Pancreas (tissue), 10 donors: Measurements from ENCODE around the gene UBQLN1. TPM values are rescaled to one million over a fixed set of nuclear protein-coding genes. Genes with fewer than 3 reads are reported as not detected.

ENCODE experiments used
- ATAC-seq, 4 donors: fragments of 200-7000 bp; cut with Tn5 transposase; one replicate each; pipeline versions ENCODE4 v1.8.0 to v1.9.1; 2020; ENCODE audit warnings: mild to moderate bottlenecking in 4 of 4, moderate library complexity in 4 of 4
- DNase-seq, 6 donors: peaks; one replicate each; pipeline ENCODE4 v3.0.0-alpha.2; 2020
- FAIRE-seq: peaks from 2 replicates; lab custom pipeline; 2012; peaks lifted over from hg19 to GRCh38; lab: Jason Lieb, UNC
- H3K27ac ChIP-seq, 4 donors: fragments of 200-600 bp; sonication (generic); 1 replicate in 3 of 4; 2 replicates in 1 of 4; pipeline versions ENCODE4 v1.5.0 to v1.8.0; 2020
- H3K27me3 ChIP-seq, 4 donors: fragments of 200-600 bp; one replicate each; pipeline ENCODE4 v1.8.0; 2021
- H3K36me3 ChIP-seq, 3 donors: fragments of 200-600 bp; sonication (generic) in 1 of 3; one replicate each; pipeline versions ENCODE4 v1.5.0 to v1.8.0; 2020 to 2021
- H3K4me1 ChIP-seq, 3 donors: fragments of 200-600 bp; one replicate each; pipeline ENCODE4 v1.8.0; 2021
- H3K4me3 ChIP-seq, 4 donors: fragments of 200-600 bp; sonication (generic) in 2 of 4; one replicate each; pipeline versions ENCODE4 v1.5.0 to v1.8.0; 2020 to 2021
- H3K9me3 ChIP-seq, 4 donors: fragments of 200-600 bp; one replicate each; pipeline ENCODE4 v1.8.0; 2021
- CTCF ChIP-seq, 4 donors: fragments of 200-600 bp; sonication (generic) in 3 of 4; IDR thresholded peaks; one replicate each; pipeline versions ENCODE4 v1.5.0 to v1.8.0; 2021; ENCODE audit warnings: antibody characterized with exemption in 4 of 4
- WGBS, 2 donors: extraction: QIAGEN DNeasy Blood & Tissue Kit; methylation state at CpG; one replicate each; pipeline ENCODE4 v1.1.7; 2013; 5-methylcytosine and 5-hydroxymethylcytosine counted together
- intact Hi-C, 3 donors: fragments of 100-400 bp; cut with DNase I; formaldehyde crosslinking; loops; one replicate each; pipeline versions ENCODE4 v1.11.1 to v1.14.2; 2022
- polyA plus RNA-seq, 2 donors: library from polyadenylated mRNA; stranded (reverse); fragments of 200-250 nt; gene quantifications; one replicate each; pipeline ENCODE4 v1.2.3, GENCODE V29; 2013
- total RNA-seq, 6 donors: library from RNA; stranded (reverse); fragmentation: NEBNext Ultra II Directional in 4 of 6; extraction: Animal tissue kit (Norgen Biotek cat#: 25700) in 4 of 6; gene quantifications; one replicate each; pipeline versions ENCODE4 v1.2.1 to v1.2.4, GENCODE V29; 2021 to 2023
- donor health status: healthy with polysubstance abuse.
- donor health status: DM: no; HTN: no; CAD: no; lungs with moderate emphysema.
- donor health status: DM: no; HTN: no; CAD: no.
- donor health status: control.
- donor health status: control.
- donor health status: Bipolar disorder and iron deficiency.
- donor health status: DM: yes; HTN: yes; CAD: no.
- donor health status: DM: no; HTN: no; CAD: no.
- donor health status: DM: no; HTN: no; CAD: no.
- donor health status: DM: yes; HTN: yes; CAD: no.

Gene UBQLN1
- total and polyA plus RNA-seq, 8 donors, result 14.3 to 45.9 (median 36.7) TPM

GRCh38 chr9:83649515-83649914, 58.2 kb downstream of the UBQLN1 start:
- DNase-seq (no peak), FAIRE-seq (no peak), ATAC-seq (no peak)
- TF ChIP-seq CTCF (IDR thresholded peaks at IDR 0.05), result no peak
- Histone ChIP-seq H3K9me3 (no peaks in the 10 kb centered on the region), H3K4me3 (no peak overlapping the region), H3K27me3 (no peaks in the 10 kb centered on the region), H3K36me3 (no peaks in the 10 kb centered on the region), H3K4me1 (no peaks in the 10 kb centered on the region), H3K27ac (no peak overlapping the region)
- intact Hi-C loops, result no loop called here
- 77 to 79% methylated on average over 4 of the region's 4 CpGs for WGBS, 2 donors

GRCh38 chr9:83649080-83649479, 58.7 kb downstream of the UBQLN1 start:
- intact Hi-C loops, result no loop called here
- peak; percentile 42 to 63 (median 56) for TF ChIP-seq CTCF (IDR thresholded peaks at IDR 0.05)
- no peaks in the 10 kb centered on the region for H3K9me3 ChIP-seq
- ATAC-seq (peak; percentile 78 to 98 (median 92)), DNase-seq (peak; percentile 46 to 88 (median 70)), FAIRE-seq (no peak)
- no peaks in the 10 kb centered on the region for H3K36me3 ChIP-seq
- 32 to 35% methylated on average over 8 of the region's 8 CpGs for WGBS, 2 donors
- H3K4me3 ChIP-seq, result no peak overlapping the region
- H3K27ac ChIP-seq, result no peak overlapping the region
- no peaks in the 10 kb centered on the region for H3K4me1 ChIP-seq
- no peaks in the 10 kb centered on the region for H3K27me3 ChIP-seq

GRCh38 chr9:83646500-83647239, 61.1 kb downstream of the UBQLN1 start:
- Histone ChIP-seq H3K4me3 (no peak overlapping the region), H3K4me1 (no peaks in the 10 kb centered on the region), H3K36me3 (no peaks in the 10 kb centered on the region), H3K27me3 (no peaks in the 10 kb centered on the region), H3K9me3 (no peaks in the 10 kb centered on the region), H3K27ac (no peak overlapping the region)
- intact Hi-C loops, result no loop called here
- ATAC-seq, result no peak
- no peak for DNase-seq
- FAIRE-seq, result no peak
- no peak for TF ChIP-seq CTCF (IDR thresholded peaks at IDR 0.05)
- WGBS, 2 donors, result 76 to 86% methylated on average over 8 of the region's 8 CpGs

- ATAC-seq (no peak), FAIRE-seq (no peak), DNase-seq (no peak)
- no peak overlapping the region for H3K27ac ChIP-seq
- WGBS, 2 donors, result 73% methylated on average over 4 of the region's 4 CpGs
- H3K36me3 ChIP-seq, result no peaks in the 10 kb centered on the region
- intact Hi-C loops, result no loop called here
- no peak for TF ChIP-seq CTCF (IDR thresholded peaks at IDR 0.05)
- H3K9me3 ChIP-seq, result no peaks in the 10 kb centered on the region
- no peak overlapping the region for H3K4me3 ChIP-seq
- no peaks in the 10 kb centered on the region for H3K4me1 ChIP-seq
- no peaks in the 10 kb centered on the region for H3K27me3 ChIP-seq
Measured at GRCh38 chr9:83642793-83643192, 65.0 kb downstream of the UBQLN1 start.

GRCh38 chr9:83639266-83639665, 68.5 kb downstream of the UBQLN1 start:
- no peaks in the 10 kb centered on the region for H3K27me3 ChIP-seq
- FAIRE-seq (no peak), ATAC-seq (no peak), DNase-seq (no peak)
- no peaks in the 10 kb centered on the region for H3K9me3 ChIP-seq
- TF ChIP-seq CTCF (IDR thresholded peaks at IDR 0.05), result no peak
- H3K27ac ChIP-seq, result no peak overlapping the region
- 90% methylated on average over 1 of the region's 1 CpG for WGBS, 2 donors
- H3K4me1 ChIP-seq, result peaks cover 0 to 2% (median 0%) of the 10 kb centered on the region in 3 donors
- H3K36me3 ChIP-seq, result no peaks in the 10 kb centered on the region
- intact Hi-C loops, result no loop called here
- H3K4me3 ChIP-seq, result no peak overlapping the region
